HG02759 (cell line): ENCODE data around the gene DDX56.

Experiments
- ATAC-seq: cut with Tn5 transposase; IDR thresholded peaks from one replicate; pipeline ENCODE4 v1.9.1; 2021; ENCODE audit warnings: mild to moderate bottlenecking, moderate library complexity; ENCODE audit not compliant: unreplicated experiment

DDX56 gene

GRCh38 chr7:44573464-44574286, at the start of gene DDX56:
Gene DDX56, minus strand, starts transcription at chr7:44573908. Its CDS starts 13 bp downstream, at chr7:44573895.
- ATAC-seq, result peak; percentile 93

GRCh38 chr7:44622342-44623151, 48.8 kb upstream of the DDX56 start:
- peak; percentile 83 for ATAC-seq

- ATAC-seq, result no peak
These were observed 48.0 kb upstream of the DDX56 start for GRCh38 chr7:44621750-44622103.

- no peak for ATAC-seq
These were observed 47.5 kb upstream of the DDX56 start for GRCh38 chr7:44621034-44621749.

- no peak for ATAC-seq
These were observed 45.0 kb upstream of the DDX56 start for GRCh38 chr7:44618753-44619152.

GRCh38 chr7:44618045-44618444, 44.3 kb upstream of the DDX56 start:
- no peak for ATAC-seq

GRCh38 chr7:44617225-44617890, 43.6 kb upstream of the DDX56 start:
- peak; percentile 51 for ATAC-seq

GRCh38 chr7:44616545-44616944, 42.8 kb upstream of the DDX56 start:
- ATAC-seq, result no peak

GRCh38 chr7:44615793-44616192, 42.1 kb upstream of the DDX56 start:
- no peak for ATAC-seq

- ATAC-seq, result no peak
These were observed 41.5 kb upstream of the DDX56 start for GRCh38 chr7:44615149-44615611.

- no peak for ATAC-seq
These were observed 36.1 kb upstream of the DDX56 start for GRCh38 chr7:44609829-44610228.

GRCh38 chr7:44608916-44609648, 35.4 kb upstream of the DDX56 start:
- ATAC-seq, result no peak

- no peak for ATAC-seq
These were observed 33.7 kb upstream of the DDX56 start for GRCh38 chr7:44607141-44608068.

GRCh38 chr7:44606341-44607140, 32.8 kb upstream of the DDX56 start, which contains the start of gene OGDH:
Gene OGDH, plus strand, starts transcription at chr7:44606627. Its CDS starts 17,717 bp downstream, at chr7:44624344.
- ATAC-seq, result peak; percentile 95

GRCh38 chr7:44604941-44605340, 31.2 kb upstream of the DDX56 start:
- ATAC-seq, result no peak

GRCh38 chr7:44603193-44603592, 29.5 kb upstream of the DDX56 start:
- ATAC-seq, result no peak

- ATAC-seq, result no peak
These were observed 28.8 kb upstream of the DDX56 start for GRCh38 chr7:44602576-44602910.

- no peak for ATAC-seq
These were observed 25.5 kb upstream of the DDX56 start for GRCh38 chr7:44599222-44599621.
